ENCODE data around the gene MTUS2. TPM values are rescaled to one million over a fixed set of nuclear protein-coding genes. Genes with fewer than 3 reads are reported as not detected.

Gene MTUS2
- total and polyA plus RNA-seq, 2 of the 8 experiments (the other 6 are each of a cell fraction or from before 2014, with no cell fraction given): 0.18 to 0.80 TPM

DNA sequence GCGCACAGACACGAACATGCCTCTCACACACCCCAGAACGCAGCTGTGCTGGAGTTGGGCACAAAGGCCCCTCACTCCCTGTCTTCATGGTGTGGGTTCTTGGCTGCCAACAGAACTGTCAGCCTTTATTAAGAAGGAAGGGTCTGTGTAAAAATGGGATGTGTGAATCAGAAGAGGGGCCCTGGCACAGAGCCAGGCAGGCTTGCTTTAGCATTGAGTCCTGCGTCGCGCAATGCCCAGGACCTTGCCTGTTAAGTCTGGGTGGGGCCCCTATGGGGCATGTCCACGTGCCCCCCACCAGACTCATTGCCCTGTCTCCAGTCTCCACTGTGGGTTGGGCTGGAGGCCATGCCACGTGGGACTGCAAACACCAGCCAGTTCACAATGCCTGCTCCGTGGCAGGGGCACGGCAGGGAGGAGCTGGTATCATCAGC lies 690.5 kb downstream of the MTUS2 start:
- Histone ChIP-seq H2BK120ac (replicated peaks; ENCODE audit: low read depth, low read length) (no peak overlapping the region), H2BK15ac (ENCODE audit: low read length) (no peak overlapping the region), H3K18ac (ENCODE audit: extremely low read depth, low read length) (no peak overlapping the region), H3K23ac (ENCODE audit: insufficient read length) (no peak overlapping the region), H3K36me3 (ENCODE audit: control insufficient read depth in 2 of 4, insufficient read depth in 4 of 4, low read length in 3 of 4) (peaks cover 3 to 28% (median 17%) of the 10 kb centered on the region in 4 experiments; a peak in 7 of 8 replicates), H3K56ac (replicated peaks; ENCODE audit: insufficient read length, low read depth, low read length) (no peak overlapping the region), H3K9me3 (ENCODE audit: insufficient read depth in 2 of 2, low read depth in 1 of 2, low read length in 1 of 2) (no peaks in the 10 kb centered on the region), H2AK5ac (ENCODE audit: low read depth, low read length) (no peak overlapping the region), H2AFZ (ENCODE audit: low read length) (no peak overlapping the region), H3K4me1 (replicated peaks in 1 of 4; ENCODE audit: control insufficient read depth in 3 of 4, insufficient read depth in 4 of 4, low read length in 3 of 4) (no peaks in the 10 kb centered on the region), H2BK20ac (ENCODE audit: low read length) (no peak overlapping the region), H3K4me3 (ENCODE audit: extremely low read depth in 1 of 4, insufficient read depth in 2 of 4, low read depth in 3 of 4, low read length in 4 of 4) (no peak overlapping the region), H3K27me3 (replicated peaks in 1 of 4; ENCODE audit: control insufficient read depth in 3 of 4, extremely low read depth in 1 of 4, insufficient read depth in 3 of 4, low read length in 3 of 4) (no peaks in the 10 kb centered on the region), H3K27ac (ENCODE audit: low read depth, low read length) (no peak overlapping the region), H3K14ac (ENCODE audit: insufficient read length) (no peak overlapping the region), H2BK12ac (ENCODE audit: low read depth, low read length) (no peak overlapping the region), H3K4ac (replicated peaks; ENCODE audit: insufficient read length, low read depth, low read length) (no peak overlapping the region), H3K79me2 (ENCODE audit: control insufficient read depth in 1 of 2, insufficient read depth in 2 of 2, low read length in 2 of 2) (no peaks in the 10 kb centered on the region), H3K79me1 (ENCODE audit: low read depth, low read length) (no peaks in the 10 kb centered on the region; the same call in 1 of the 2 replicates), H3K9ac (replicated peaks in 1 of 4; ENCODE audit: extremely low read depth in 1 of 4, low read depth in 3 of 4, low read length in 3 of 4) (no peak overlapping the region), H3K4me2 (ENCODE audit: insufficient read depth in 1 of 2, low read depth in 2 of 2, low read length in 2 of 2) (no peak overlapping the region), H4K8ac (ENCODE audit: extremely low read depth, insufficient read depth, low read length) (no peak overlapping the region), H3K23me2 (ENCODE audit: low read depth, low read length) (no peaks in the 10 kb centered on the region), H4K5ac (ENCODE audit: insufficient read length, low read depth, low read length) (no peak overlapping the region), H4K20me1 (replicated peaks in 1 of 2; ENCODE audit: control insufficient read depth in 1 of 2, insufficient read depth in 2 of 2, low read length in 2 of 2) (peaks cover 0 to 11% of the 10 kb centered on the region in 2 experiments), H4K91ac (replicated peaks; ENCODE audit: insufficient read length, low read length) (no peak overlapping the region), H2BK5ac (ENCODE audit: low read depth, low read length) (no peak overlapping the region)
- POLR2A ChIA-PET (ENCODE audit: partially characterized antibody): interaction anchor here (1.0 to 1.6 kb wide), 4 partner anchors 9 to 77 kb away, joined by 3 to 4 read pairs (median 3); no protein-coding TSS in a partner anchor
- WGBS, 2 experiments (ENCODE audit: extremely low coverage in 1 of 2, insufficient coverage in 1 of 2, insufficient read length in 1 of 2, insufficient replicate concordance in 2 of 2, low coverage in 1 of 2, low lambda C conversion rate in 2 of 2, missing lambda C conversion rate in 1 of 2): 91% methylated on average over 10 of the region's 10 CpGs; no CpG with 5 or more reads in 1 of the 2 experiments
- DNase-seq (ENCODE audit: low read depth in 1 of 2, low spot score in 2 of 2) (no peak), FAIRE-seq (no peak)
- TF ChIP-seq POLR2AphosphoS5 (IDR thresholded peaks at IDR 0.05; ENCODE audit: low read depth, low read length): peak; percentile 43
- no peak for TF ChIP-seq RFX5 (IDR thresholded peaks at IDR 0.05; ENCODE audit: borderline replicate concordance, low read depth, low read length)
- no peak for TF ChIP-seq SP1 (IDR thresholded peaks at IDR 0.05; ENCODE audit: low read depth, low read length)
- TF ChIP-seq POLR2A (IDR thresholded peaks at IDR 0.05; ENCODE audit: control extremely low read depth in 1 of 2, low read depth in 2 of 2, low read length in 2 of 2): 0 out of 3 replicates have a peak, but pooled peaks of 1 of the 2 experiments have one; percentile 33
- TF ChIP-seq KDM1A (IDR thresholded peaks at IDR 0.05; ENCODE audit: borderline replicate concordance, low read length): no peak
- TF ChIP-seq NANOG (IDR thresholded peaks at IDR 0.05; ENCODE audit: insufficient read depth, low read depth, low read length, poor library complexity, severe bottlenecking): no peak
- CTCF ChIA-PET (ENCODE audit: partially characterized antibody): interaction anchor here (17.8 kb wide), 1 partner anchor 197 kb away, joined by 210 read pairs; no protein-coding TSS in a partner anchor
